ENCODE measurements around the gene BARX1.

Gene BARX1

DNA sequence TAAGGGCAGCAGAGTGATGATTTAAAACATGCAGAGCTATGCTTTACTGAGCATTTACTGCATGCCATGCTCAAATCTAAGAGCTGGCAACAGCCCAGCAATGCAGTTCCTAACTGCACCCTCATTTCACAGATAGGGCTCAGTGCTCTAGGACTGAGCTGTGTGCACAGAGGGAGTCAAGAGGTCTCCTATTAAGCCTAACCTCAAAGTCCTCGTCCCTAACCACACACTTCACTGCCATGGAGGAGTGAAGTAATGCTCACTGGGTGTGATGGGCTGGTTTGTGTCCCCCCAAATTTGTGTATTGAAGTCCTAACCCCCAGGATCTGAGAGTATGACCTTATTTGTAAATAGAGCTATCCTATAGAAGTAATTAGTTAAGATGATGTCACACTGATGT is 25.9 kb downstream of the BARX1 start:
- H3K4me3 ChIP-seq (ENCODE audit: low read depth, low read length): no peak overlapping the region

DNA sequence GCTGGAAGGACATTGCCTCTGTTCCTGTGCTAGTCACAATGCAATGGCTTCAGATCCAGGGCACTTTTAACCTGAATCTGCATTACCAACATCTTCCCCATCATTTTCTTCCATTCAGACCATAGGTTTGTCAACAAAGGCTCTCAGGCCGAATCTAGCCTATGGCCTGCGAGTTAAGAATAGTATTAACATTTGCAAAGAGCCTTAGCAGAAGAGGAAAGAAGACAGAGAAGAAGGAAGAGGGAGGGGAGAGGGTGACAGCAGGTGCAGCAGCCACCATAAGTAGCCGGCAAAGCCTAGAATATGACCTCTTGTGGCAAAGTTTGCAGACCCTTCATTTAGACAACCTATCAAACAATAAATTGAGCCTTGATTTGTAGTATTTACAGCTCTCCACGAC is 32.6 kb downstream of the BARX1 start:
- H3K4me3 ChIP-seq (ENCODE audit: low read depth, low read length): no peak overlapping the region

DNA sequence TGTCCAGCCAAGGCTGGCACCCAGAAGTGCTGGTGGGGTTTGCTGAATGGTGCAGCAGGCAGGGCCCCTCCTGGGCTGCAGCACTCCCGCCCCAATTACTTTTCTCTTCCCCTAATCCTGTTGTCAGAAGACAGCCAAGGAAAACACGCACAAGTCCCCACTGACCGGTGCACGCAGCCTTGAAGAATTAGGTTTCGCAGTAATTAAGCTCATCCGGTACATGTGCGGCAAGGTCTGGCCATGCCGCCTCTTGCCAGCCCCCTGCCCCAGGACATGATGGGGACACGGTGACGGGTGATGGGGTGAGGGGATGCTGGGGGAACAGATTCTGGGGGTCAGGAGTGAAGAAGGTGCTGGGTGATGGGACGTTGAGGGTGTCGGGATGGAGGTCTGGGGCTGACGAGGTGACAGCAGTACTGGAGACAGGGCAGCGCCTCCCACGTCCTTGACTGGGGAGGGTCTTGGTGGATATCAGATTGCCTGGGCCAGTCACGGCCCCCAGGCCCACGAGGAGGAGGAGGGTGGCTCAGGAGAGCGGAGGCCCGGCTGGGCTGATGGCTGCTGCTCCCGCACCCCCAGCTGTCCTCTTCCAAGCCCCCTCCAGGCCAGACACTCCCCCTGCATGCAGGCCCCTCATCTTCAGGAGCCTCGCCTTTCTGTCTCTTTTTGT is 34.9 kb downstream of the BARX1 start:
- no peak overlapping the region for H3K4me3 ChIP-seq (ENCODE audit: low read depth, low read length)

DNA sequence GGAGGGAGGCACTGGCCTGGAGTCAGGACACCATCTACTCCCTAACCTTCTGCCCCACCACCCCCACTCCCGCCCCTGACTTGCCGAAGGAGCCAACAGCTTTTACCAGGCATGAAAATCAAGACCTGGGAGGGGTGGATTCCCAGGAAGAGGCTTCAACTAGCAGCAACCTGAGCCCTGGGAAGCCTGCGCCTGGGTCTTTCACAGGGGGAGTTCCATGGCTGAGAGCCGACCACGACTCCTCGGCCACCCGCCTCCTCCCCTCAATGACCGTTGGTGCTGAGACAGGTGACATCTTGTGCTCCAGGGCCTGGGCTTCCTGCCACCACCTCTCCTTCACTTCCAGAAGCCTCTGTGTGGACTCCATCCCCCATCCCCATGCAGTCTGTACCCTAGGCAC is 37.1 kb downstream of the BARX1 start:
- no peak overlapping the region for H3K4me3 ChIP-seq (ENCODE audit: low read depth, low read length)

DNA sequence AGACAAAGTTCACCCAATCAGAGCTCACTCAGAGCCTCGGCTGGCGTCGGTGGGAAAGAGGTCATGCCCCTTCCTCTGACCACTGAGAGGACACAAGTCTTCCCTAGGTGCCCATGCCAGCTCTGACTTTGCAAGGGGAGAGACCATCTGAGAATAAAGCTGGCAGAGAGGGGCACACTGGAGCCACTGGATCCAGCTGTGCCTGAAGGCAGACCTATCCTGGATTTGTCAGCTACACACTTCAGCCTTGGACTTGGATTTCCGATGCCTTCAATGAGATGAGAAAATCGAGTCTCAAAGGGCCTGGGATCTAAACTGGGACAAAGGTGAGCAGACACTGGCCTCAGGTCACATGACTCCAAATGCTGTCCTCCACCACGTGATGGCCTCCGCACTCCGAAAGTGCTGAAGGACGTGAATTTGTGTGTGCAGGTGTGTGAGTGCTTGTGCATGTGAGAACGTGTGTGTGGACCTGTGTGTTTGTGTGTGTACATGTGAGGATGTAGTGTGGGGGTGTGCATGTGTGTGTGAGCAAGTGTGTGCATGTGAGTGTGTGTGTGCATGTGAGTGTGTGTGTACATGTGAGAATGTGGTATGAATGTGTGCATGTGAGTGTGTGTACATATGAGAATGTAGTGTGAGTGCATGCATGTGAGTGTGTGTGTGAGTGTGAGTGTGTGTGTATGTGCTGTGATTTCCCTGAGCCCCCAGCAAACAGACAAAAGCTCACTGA is 37.9 kb downstream of the BARX1 start:
- no peak overlapping the region for H3K4me3 ChIP-seq (ENCODE audit: low read depth, low read length)

DNA sequence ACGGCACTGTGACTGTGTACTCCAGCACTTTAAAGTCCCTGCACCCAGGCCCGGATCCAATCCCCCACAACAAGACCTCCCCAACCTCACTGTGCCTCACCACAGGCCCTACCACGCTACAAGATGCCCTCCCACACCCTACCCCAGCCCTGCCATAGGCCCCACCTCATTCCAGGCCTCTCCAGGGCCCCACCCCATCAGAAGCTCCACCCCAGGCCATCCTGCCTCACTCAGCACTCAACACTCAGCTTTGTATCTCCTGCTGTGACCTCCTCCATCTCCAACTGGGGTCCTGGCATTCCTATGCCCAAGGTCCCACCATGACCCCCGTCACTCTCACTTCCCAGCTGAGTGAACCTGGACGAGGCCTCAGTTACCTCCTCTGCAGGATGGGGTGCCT is 38.8 kb downstream of the BARX1 start:
- H3K4me3 ChIP-seq (ENCODE audit: low read depth, low read length): no peak overlapping the region

DNA sequence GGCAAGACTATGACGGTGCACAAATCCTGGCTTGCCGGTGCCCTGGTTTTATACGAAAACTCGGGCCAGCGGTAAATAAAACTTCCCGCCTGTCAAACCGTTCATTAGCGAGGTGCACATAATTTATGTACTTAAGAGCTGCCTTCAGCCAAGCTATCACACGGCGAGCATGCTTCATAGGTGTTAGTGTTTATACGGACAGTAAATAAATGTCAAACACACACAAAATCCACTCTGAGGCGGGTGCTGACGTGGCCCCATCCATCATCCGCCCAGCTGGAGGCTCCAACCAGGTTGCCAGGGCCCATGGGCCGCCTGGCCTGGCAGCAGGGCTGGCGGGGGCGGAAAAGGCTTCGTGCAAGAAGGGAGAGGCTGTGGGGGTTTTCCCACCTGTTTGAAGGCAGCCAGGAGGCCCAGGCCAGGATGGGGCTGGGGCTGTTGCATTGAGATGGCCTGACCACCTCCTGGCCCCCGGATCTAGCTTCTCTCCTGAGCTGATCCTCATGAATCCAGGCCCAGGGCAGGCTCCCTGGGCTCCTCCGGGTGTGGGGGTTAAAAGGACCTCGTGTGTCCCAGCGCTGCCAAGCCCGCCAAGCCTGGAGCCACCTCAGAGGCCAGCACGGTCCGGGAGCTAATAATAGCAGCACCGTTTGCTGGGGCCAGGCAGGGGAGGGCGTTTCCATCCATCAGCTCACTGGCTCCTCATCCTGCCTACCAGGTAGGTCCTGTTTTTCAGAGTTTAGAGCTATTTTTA is 43.2 kb downstream of the BARX1 start:
- no peak overlapping the region for H3K4me3 ChIP-seq (ENCODE audit: low read depth, low read length)

DNA sequence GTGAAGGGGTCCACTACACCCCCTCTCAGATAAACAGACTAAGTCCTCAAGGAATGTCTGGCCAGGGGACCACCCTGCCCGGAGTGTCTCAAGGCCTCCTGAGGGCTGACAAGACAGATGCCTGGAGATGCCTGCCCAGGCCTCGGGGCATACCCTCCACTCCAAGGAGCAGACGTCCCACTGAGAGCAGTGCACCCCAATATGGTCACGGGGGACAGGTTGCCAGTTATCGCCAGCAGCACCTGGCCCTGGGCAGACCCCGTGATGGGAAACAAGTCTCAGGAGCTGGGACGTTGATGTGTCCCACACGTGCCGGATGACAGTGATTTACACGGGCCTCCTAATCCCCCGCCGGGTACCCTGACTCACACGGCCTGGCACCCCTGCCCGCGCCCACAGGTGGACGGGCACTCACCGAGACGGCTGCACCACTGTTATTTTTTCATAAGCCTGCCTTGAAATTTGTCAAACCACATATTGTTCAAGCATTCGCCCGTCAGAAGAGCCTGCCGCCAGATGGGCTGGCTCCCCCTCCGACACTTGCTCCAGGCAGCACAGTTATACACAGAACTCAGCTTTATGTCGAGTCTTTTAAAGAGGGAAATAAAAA is 43.9 kb downstream of the BARX1 start:
- H3K4me3 ChIP-seq (ENCODE audit: low read depth, low read length): no peak overlapping the region

DNA sequence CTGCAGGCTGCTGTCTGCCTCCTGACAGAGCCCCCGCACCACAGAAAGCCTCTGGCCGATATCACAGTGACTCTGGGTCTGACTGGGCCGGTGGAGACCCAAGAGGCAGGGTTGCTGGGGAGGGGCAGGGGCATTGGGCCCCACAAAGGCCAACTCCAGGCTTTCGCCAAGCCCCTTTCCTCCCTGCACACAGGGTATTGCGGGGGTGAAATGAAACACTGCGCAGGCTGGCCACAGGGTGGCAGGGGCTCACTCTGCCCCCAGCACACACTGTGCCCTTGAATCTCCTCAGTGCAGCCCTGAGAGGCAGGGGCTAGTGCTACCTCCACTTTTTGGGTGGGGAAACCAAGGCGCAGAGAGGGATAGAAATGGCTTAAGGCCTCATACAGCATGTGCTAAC is 44.6 kb downstream of the BARX1 start:
- H3K4me3 ChIP-seq (ENCODE audit: low read depth, low read length): no peak overlapping the region

DNA sequence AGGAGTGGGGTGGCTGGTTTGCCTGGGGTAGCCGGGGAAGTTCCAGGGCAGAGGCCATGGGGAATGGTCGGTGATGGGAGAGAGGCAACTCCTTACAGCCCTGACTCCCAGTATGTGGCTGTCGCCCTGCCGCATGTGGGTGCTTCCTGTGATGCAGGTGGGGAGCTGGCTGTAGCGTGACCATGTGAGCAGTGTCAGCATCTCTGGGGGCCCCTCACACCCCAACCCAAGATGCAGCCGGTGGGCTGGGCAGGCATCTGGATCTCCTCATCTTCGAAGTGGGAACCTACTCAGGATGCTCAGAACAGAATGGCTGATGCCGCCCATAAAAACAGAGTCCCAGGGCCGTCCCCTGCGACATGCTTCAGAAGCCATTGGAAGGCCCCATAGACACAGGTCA is 45.0 kb downstream of the BARX1 start:
- H3K4me3 ChIP-seq (ENCODE audit: low read depth, low read length): no peak overlapping the region

DNA sequence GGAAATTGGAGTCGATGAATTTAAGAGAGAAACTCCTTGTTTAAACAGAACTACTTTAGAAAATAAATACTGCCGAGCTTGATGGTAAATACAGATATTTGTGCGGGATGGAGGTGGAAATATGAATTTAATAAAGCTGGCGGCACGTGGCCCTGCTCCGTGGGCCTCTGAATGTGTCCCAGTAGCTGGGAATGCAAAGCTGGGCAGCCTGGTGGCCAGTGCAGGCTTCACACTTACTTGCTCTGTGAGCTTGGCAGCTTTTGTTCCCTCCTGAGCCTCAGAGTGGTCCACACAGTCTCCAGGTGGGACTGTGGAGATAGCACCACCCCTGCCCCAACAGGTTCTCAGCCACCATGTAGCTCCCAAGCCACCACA is 45.9 kb downstream of the BARX1 start:
- H3K4me3 ChIP-seq (ENCODE audit: low read depth, low read length): no peak overlapping the region

DNA sequence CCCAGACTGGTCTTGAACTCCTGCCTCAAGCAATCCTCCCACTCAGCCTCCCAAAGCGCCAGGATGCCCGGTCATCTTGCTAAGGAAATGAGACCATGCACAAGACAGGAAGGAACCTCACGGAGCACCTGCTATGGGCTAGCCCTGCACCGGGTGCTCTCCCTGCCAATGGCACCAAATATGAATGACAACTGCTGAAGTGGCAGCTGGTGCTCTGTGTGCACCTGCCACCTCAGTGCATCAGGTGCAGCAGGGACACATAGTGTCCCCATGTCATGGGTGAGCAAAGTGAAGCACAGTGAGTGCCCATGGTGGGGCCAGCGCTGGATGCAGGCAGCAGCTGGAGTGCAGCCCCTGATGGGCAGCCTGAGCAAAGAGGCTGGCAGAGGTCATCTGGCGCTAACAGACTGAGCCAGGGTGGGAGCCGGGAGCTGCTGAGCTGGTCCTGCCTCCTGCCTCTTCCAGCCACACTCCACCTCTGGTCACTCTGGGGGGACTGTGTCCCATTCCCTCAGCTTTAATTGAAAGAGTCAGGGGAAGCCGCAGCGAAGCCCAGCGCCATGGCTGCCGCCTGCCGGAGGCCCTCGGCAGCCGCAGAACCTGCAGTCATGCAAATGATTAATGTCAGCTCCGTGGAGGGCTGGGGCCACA is 46.4 kb downstream of the BARX1 start:
- no peak overlapping the region for H3K4me3 ChIP-seq (ENCODE audit: low read depth, low read length)

DNA sequence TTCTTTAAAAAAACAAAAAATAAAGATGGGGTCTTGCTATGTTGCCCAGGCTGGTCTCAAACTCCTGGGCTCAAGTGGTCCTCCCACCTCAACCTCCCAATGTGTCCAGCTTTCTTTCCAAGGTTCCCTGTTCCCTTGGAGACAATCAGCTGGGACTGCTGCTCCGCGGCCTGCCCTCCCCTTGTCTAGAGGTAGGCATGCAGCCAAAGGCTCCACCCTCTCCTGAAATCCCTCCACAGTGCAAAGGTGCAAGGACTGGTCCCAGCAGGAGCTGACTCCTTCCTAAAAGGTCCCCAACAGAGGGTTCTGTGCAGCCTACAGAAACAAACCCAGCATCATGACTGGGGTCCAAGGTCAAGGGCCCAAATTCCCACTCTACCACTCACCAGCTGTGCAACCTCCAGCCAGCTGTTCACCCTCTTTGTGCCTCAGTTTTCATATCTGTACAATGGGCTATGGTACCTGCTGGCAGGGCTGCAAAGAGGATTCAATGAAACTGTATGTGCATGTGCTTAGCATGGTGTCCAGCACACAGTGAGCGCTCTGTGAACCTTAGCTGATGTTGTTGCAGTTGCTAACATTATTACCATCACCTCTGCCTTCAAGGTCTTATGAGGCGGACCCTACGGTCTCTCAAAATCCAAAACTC is 47.5 kb downstream of the BARX1 start:
- no peak overlapping the region for H3K4me3 ChIP-seq (ENCODE audit: low read depth, low read length)

DNA sequence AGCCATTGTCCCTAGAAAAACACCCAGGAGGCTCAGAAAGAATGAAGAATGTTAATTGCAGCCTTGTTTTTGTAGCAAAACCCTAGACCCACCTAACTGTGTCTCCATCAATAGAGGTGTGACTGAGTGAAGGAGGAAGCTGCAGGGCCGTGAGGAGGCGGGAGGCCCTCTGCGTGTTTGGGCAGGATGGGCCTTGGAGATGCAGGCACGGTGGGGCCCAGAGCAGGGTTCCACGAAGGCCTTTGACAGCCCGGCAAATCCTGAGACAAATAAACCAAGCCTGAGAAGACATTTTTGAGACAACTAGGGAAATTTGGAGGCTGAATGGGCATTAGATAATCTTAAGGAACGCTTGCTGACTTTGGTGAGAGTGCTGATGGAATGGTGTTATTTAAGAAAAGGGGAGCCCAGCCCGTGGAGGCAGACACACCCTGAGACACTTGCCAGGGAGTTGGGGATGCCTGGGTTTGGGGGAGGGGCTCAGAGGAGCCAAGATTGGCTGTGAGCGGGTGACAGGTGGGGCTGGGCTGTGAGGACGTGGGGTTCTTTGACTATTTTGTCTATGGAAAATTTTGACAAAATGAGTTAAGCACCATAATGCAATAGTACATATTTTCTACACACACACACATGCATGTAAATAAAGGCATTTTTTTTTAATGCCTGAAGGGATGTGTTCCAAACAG is 48.8 kb downstream of the BARX1 start:
- H3K4me3 ChIP-seq (ENCODE audit: low read depth, low read length): no peak overlapping the region

DNA sequence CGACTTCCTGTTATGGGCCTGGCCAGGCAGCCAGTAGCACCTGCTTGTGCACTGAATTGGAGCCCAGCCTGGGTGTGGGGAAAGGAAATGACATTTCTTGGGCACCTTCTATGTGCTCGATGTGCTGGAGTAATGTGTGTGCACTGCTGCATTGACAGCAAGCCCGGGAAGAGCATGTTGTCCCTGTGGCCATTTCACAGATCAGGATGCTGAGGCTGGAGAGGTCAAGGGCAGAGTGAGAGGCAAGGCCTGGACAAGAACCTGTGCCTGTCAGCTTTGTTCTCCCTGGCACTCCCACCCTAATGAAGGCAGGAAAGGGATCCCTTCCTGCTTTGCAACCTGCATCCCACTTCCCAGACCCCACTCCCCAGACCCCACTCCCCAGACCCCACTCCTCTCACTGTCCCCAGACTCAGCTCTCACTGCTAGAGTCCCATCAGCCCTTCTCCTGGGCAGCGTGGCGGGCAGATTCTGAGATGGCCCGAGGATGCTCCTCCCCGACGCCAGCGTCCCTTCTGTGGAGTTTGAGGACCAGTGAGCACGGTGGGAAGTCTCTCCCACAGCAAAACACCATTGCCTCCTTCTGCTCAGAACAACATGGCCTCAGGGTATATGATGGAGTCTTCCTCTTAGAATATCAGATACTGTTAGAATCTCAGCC is 49.6 kb downstream of the BARX1 start:
- no peak overlapping the region for H3K4me3 ChIP-seq (ENCODE audit: low read depth, low read length)

DNA sequence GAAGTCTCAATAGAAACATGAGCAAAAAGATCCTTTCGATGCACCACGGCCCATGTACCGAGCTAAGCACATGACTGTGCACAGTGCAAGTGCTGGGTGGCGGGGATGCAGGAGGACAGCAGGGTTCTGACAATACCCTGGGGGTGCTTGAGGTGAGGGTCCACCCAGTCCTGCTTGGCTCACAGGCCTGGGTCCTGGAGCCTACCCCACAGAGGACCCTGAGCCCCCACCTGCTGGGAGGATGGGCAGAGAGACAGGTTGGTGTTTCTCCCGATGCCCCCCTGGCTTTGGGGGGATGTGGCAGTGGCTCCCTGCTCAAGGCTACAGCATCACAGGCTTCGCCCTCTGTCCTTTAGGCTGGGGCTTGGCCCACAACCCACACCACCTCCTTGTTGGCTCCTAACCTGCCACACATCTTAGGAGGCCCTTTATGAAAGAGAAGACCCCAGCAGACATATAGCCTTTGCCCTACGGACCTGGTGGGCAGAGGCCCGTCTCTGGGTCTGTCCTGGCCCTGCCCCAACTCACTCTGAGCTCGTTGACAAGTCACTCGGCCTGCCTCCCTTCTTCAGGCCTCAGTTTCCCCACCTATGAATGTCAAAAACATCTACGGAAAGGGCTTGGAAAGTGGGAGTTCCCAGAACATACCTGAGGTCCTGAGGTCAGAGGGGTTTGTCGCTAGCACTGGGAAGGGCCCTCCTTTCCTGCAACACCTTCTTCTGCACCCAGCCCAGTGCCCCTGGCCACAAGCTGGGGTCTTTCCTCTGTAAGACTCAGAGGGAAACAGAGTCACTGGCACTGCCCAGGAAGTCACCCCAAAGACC is 50.3 kb downstream of the BARX1 start:
- no peak overlapping the region for H3K4me3 ChIP-seq (ENCODE audit: low read depth, low read length)

DNA sequence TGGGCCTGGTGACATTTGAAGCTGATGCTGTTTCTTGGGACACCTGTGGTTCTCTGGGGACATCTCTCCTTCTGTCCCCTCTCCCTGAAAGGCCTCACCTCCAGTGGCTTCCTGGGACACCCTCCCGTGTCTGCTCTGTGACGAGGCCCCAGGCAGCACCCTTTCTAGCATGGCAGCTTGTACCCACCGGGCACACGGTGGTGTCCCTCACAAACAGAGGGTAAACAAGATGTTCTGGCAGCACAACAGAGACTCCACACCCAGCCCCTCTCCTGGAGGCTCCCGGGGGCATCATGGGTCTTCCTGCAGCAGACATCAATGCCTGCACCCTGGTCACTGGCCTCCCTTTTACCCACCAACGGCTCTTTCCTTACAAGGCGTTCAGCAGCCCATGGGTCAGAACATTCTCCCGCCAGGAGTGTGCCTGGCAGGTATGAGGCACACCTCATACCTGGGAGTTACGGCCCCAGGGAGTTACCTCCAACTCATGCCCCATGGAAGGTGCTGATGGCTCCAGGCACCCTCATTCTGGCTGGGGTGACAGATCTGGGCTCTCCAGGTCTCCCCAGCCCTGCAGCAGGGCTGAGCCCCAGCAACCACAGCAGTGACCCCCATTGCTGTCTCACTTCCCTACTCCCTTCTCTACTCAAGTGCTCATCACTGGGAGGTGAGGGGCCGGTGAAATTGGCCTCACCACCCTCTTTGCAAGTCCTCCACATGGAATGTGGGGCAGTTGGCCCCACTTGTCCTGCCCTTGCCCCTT is 51.1 kb downstream of the BARX1 start:
- H3K4me3 ChIP-seq (ENCODE audit: low read depth, low read length): no peak overlapping the region

Measured in iPS-11a (cell line).